Endodermal cell (in vitro differentiated cells): ENCODE results near the gene KIF1A. TPM values are rescaled to one million over a fixed set of nuclear protein-coding genes. Genes with fewer than 3 reads are reported as not detected.

Experiments used
- DNase-seq: peaks from one replicate; pipeline ENCODE4 v3.0.0-alpha.2; 2017
- H3K27ac ChIP-seq: 2 replicates; pipeline ENCODE4 v1.5.1; 2013; ENCODE audit warnings: mild to moderate bottlenecking, low read depth, low read length, moderate library complexity
- H3K27me3 ChIP-seq: 2 replicates; pipeline ENCODE4 v1.6.1; 2013; ENCODE audit warnings: mild to moderate bottlenecking, low read length, moderate library complexity; ENCODE audit not compliant: insufficient read depth, control insufficient read depth, poor library complexity, severe bottlenecking
- H3K36me3 ChIP-seq: 2 replicates; pipeline ENCODE4 v1.7.0; 2013; ENCODE audit warnings: mild to moderate bottlenecking, low read length, moderate library complexity; ENCODE audit not compliant: control insufficient read depth, insufficient read depth
- H3K4me1 ChIP-seq: one replicate; pipeline ENCODE4 v1.7.0; 2013; ENCODE audit warnings: low read length; ENCODE audit not compliant: control insufficient read depth, insufficient read depth
- H3K4me3 ChIP-seq: 2 replicates; pipeline ENCODE4 v1.5.1; 2013; ENCODE audit warnings: mild to moderate bottlenecking, low read length, moderate library complexity
- H3K9ac ChIP-seq: 2 replicates; pipeline ENCODE4 v1.6.1; 2013; ENCODE audit warnings: mild to moderate bottlenecking, low read length, moderate library complexity; ENCODE audit not compliant: poor library complexity, severe bottlenecking; ENCODE audit errors: extremely low read depth
- H3K9me3 ChIP-seq: 2 replicates; pipeline ENCODE4 v1.6.1; 2013; ENCODE audit warnings: mild to moderate bottlenecking, low read length, moderate library complexity; ENCODE audit not compliant: control insufficient read depth
- H3K27ac Mint-ChIP-seq: 2 replicates; pipeline ENCODE4 v1.8.0; 2020; ENCODE audit warnings: mixed read lengths
- H3K27me3 Mint-ChIP-seq: 2 replicates; pipeline ENCODE4 v1.8.0; 2021; ENCODE audit warnings: mild to moderate bottlenecking, mixed read lengths; ENCODE audit not compliant: insufficient read depth
- H3K36me3 Mint-ChIP-seq: 2 replicates; pipeline ENCODE4 v1.8.0; 2020; ENCODE audit warnings: low read depth, mixed read lengths
- H3K4me1 Mint-ChIP-seq: 2 replicates; pipeline ENCODE4 v1.8.0; 2020; ENCODE audit warnings: mixed read lengths
- H3K4me3 Mint-ChIP-seq: 2 replicates; pipeline ENCODE4 v1.8.0; 2020; ENCODE audit warnings: mild to moderate bottlenecking, moderate library complexity, mixed read lengths
- H3K9me3 Mint-ChIP-seq: 2 replicates; pipeline ENCODE4 v1.8.0; 2020; ENCODE audit warnings: mild to moderate bottlenecking, mixed read lengths
- CTCF ChIP-seq: fragments of 200-600 bp; sonication (generic); conservative IDR thresholded peaks from 2 replicates; pipeline ENCODE4 v1.5.0; 2021; ENCODE audit warnings: antibody characterized with exemption, mild to moderate bottlenecking
- WGBS, 2 experiments: methylation state at CpG; one replicate each; pipeline versions ENCODE4 v1.1.5 to v1.1.7; 2013; ENCODE audit warnings: missing lambda C conversion rate in 2 of 2, mixed read lengths in 1 of 2; ENCODE audit not compliant: insufficient coverage in 1 of 2, insufficient read length in 1 of 2; 5-methylcytosine and 5-hydroxymethylcytosine counted together
- total RNA-seq, 2 donors: library from RNA; stranded (reverse); fragmentation: NEBNext Ultra II Directional in 1 of 2; extraction: Animal tissue kit (Norgen Biotek cat#: 25700) in 1 of 2; gene quantifications; 2 replicates in 1 of 2; 3 replicates in 1 of 2; pipeline ENCODE4 v1.2.1, GENCODE V29; 2021

KIF1A gene
- total RNA-seq, 2 donors from 2014 or later: 58.8 to 83.1 TPM

- no peak overlapping the region for H3K27ac Mint-ChIP-seq
- no peaks in the 10 kb centered on the region for H3K9me3 Mint-ChIP-seq
- Histone ChIP-seq H3K9me3 (no peaks in the 10 kb centered on the region), H3K4me1 (no peaks in the 10 kb centered on the region), H3K36me3 (peaks cover 3% of the 10 kb centered on the region), H3K27ac (no peak overlapping the region), H3K4me3 (no peak overlapping the region), H3K27me3 (no peaks in the 10 kb centered on the region), H3K9ac (no peak overlapping the region)
- H3K4me1 Mint-ChIP-seq: no peaks in the 10 kb centered on the region
- no peak for DNase-seq
- no peak overlapping the region for H3K4me3 Mint-ChIP-seq
- H3K36me3 Mint-ChIP-seq: peaks cover 1% of the 10 kb centered on the region
- 91 to 98% methylated on average over 5 to 7 of the region's 7 CpGs for WGBS, 2 experiments
- H3K27me3 Mint-ChIP-seq: no peaks in the 10 kb centered on the region
- TF ChIP-seq CTCF: no peak
Measured at GRCh38 chr2:240769096-240769495, 50.9 kb downstream of the KIF1A start.

GRCh38 chr2:240768216-240768615, 51.8 kb downstream of the KIF1A start:
- no peak for TF ChIP-seq CTCF
- Mint-ChIP-seq H3K36me3 (peaks cover under 1% of the 10 kb centered on the region), H3K4me1 (no peaks in the 10 kb centered on the region), H3K4me3 (no peak overlapping the region), H3K27me3 (no peaks in the 10 kb centered on the region), H3K27ac (no peak overlapping the region), H3K9me3 (no peaks in the 10 kb centered on the region)
- no peak for DNase-seq
- Histone ChIP-seq H3K9ac (no peak overlapping the region), H3K4me3 (no peak overlapping the region), H3K36me3 (peaks cover 3% of the 10 kb centered on the region), H3K4me1 (no peaks in the 10 kb centered on the region), H3K9me3 (no peaks in the 10 kb centered on the region), H3K27me3 (no peaks in the 10 kb centered on the region), H3K27ac (no peak overlapping the region)
- WGBS, 2 experiments: 94 to 100% methylated on average over 2 to 7 of the region's 7 CpGs

GRCh38 chr2:240767341-240767740, 52.7 kb downstream of the KIF1A start:
- no peaks in the 10 kb centered on the region for H3K36me3 Mint-ChIP-seq
- H3K9ac ChIP-seq: no peak overlapping the region
- no peaks in the 10 kb centered on the region for H3K9me3 ChIP-seq
- H3K4me3 ChIP-seq: no peak overlapping the region
- H3K27ac ChIP-seq: no peak overlapping the region
- H3K9me3 Mint-ChIP-seq: no peaks in the 10 kb centered on the region
- 96 to 100% methylated on average over 4 to 5 of the region's 5 CpGs for WGBS, 2 experiments
- H3K27ac Mint-ChIP-seq: no peak overlapping the region
- H3K27me3 ChIP-seq: no peaks in the 10 kb centered on the region
- no peak for DNase-seq
- H3K36me3 ChIP-seq: peaks cover 4% of the 10 kb centered on the region
- no peaks in the 10 kb centered on the region for H3K27me3 Mint-ChIP-seq
- H3K4me1 ChIP-seq: no peaks in the 10 kb centered on the region
- H3K4me3 Mint-ChIP-seq: no peak overlapping the region
- no peaks in the 10 kb centered on the region for H3K4me1 Mint-ChIP-seq
- no peak for TF ChIP-seq CTCF
